Keratinocyte (primary cell): ENCODE data around the gene PIH1D1. TPM values are rescaled to one million over a fixed set of nuclear protein-coding genes. Genes with fewer than 3 reads are reported as not detected.

ENCODE experiments used
- DNase-seq: peaks from one replicate; pipeline ENCODE4 v3.0.0-alpha.2; 2011; ENCODE audit warnings: low read depth, missing footprints, low spot score
- FAIRE-seq: peaks from 2 replicates; lab custom pipeline; 2011; peaks lifted over from hg19 to GRCh38; lab: Jason Lieb, UNC
- H2AFZ ChIP-seq: 2 replicates; pipeline ENCODE4 v1.6.0; 2012; ENCODE audit warnings: low read length, control low read depth, inconsistent platforms; ENCODE audit not compliant: control insufficient read depth
- H3K27ac ChIP-seq: 2 replicates; pipeline ENCODE4 v1.5.1; 2011; ENCODE audit warnings: low read length; ENCODE audit not compliant: control insufficient read depth, insufficient read depth
- H3K27me3 ChIP-seq: 3 replicates; pipeline ENCODE4 v1.6.0; 2011; ENCODE audit warnings: low read length; ENCODE audit not compliant: control insufficient read depth, insufficient read depth; ENCODE audit errors: extremely low read depth
- H3K36me3 ChIP-seq, 2 experiments: 2 replicates in 1 of 2; 3 replicates in 1 of 2; pipeline ENCODE4 v1.5.1; 2011; ENCODE audit warnings: low read length in 2 of 2, mild to moderate bottlenecking in 1 of 2; ENCODE audit not compliant: control insufficient read depth in 2 of 2, insufficient read depth in 2 of 2; ENCODE audit errors: extremely low read depth in 1 of 2
- H3K4me1 ChIP-seq: 3 replicates; pipeline ENCODE4 v1.5.1; 2011; ENCODE audit warnings: low read length; ENCODE audit not compliant: control insufficient read depth, insufficient read depth; ENCODE audit errors: extremely low read depth
- H3K4me2 ChIP-seq: 3 replicates; pipeline ENCODE4 v1.6.0; 2011; ENCODE audit warnings: low read depth, low read length; ENCODE audit not compliant: control insufficient read depth, insufficient read depth; ENCODE audit errors: extremely low read depth
- H3K4me3 ChIP-seq, 3 experiments: fragments of 200-600 bp in 1 of 3; sonication (generic) in 1 of 3; 2 replicates in 2 of 3; 3 replicates in 1 of 3; pipeline ENCODE4 v1.5.1; 2011 to 2016; ENCODE audit warnings: low read length in 3 of 3, mild to moderate bottlenecking in 3 of 3, control low read depth in 2 of 3, inconsistent platforms in 1 of 3, low read depth in 1 of 3, mixed read lengths in 1 of 3, mixed run types in 1 of 3, moderate library complexity in 1 of 3; ENCODE audit not compliant: control insufficient read depth in 2 of 3, insufficient read depth in 2 of 3; ENCODE audit errors: extremely low read depth in 1 of 3
- H3K79me2 ChIP-seq: 2 replicates; pipeline ENCODE4 v1.6.0; 2012; ENCODE audit warnings: low read length; ENCODE audit not compliant: control insufficient read depth, insufficient read depth
- H3K9ac ChIP-seq: 3 replicates; pipeline ENCODE4 v1.6.0; 2011; ENCODE audit warnings: low read length; ENCODE audit not compliant: control insufficient read depth, insufficient read depth; ENCODE audit errors: extremely low read depth
- H3K9me1 ChIP-seq: 3 replicates; pipeline ENCODE4 v1.6.0; 2011; ENCODE audit warnings: low read length; ENCODE audit not compliant: control insufficient read depth, insufficient read depth; ENCODE audit errors: extremely low read depth
- H3K9me3 ChIP-seq: 2 replicates; pipeline ENCODE4 v1.5.1; 2012; ENCODE audit warnings: low read depth, low read length; ENCODE audit not compliant: control insufficient read depth
- H4K20me1 ChIP-seq: 3 replicates; pipeline ENCODE4 v1.6.0; 2011; ENCODE audit warnings: low read length; ENCODE audit not compliant: control insufficient read depth, insufficient read depth; ENCODE audit errors: extremely low read depth
- EZH2 ChIP-seq: IDR thresholded peaks from one replicate; pipeline ENCODE4 v1.6.1; 2012; ENCODE audit warnings: inconsistent platforms, mild to moderate bottlenecking, low read length, moderate library complexity
- dilution Hi-C: fragments of 300-500 bp; cut with MboI; formaldehyde crosslinking; loops from one replicate; pipeline ENCODE4 v1.7.0; 2020; ENCODE audit warnings: low sequenced_read_pairs; ENCODE audit not compliant: extremely low pct_ligation_motif_present
- polyA plus RNA-seq, 5 experiments: library from polyadenylated mRNA; depleted of rRNA in 3 of 5; stranded (reverse) in 3 of 5; stranded (forward) in 1 of 5; unstranded in 1 of 5; fragments of >200 nt; gene quantifications; 1 replicate in 1 of 5; 2 replicates in 3 of 5; 3 replicates in 1 of 5; pipeline versions ENCODE4 v1.2.1 to v1.2.3, GENCODE V29; 2011 to 2012; ENCODE audit warnings: missing spikeins in 2 of 5, low read depth in 1 of 5, low replicate concordance in 1 of 5
- TF ChIP-seq, protein P1 (sequence below), 3 experiments: IDR thresholded peaks in 1 of 3; conservative IDR thresholded peaks in 1 of 3; optimal IDR thresholded peaks in 1 of 3; 2 replicates in 2 of 3; 3 replicates in 1 of 3; pipeline versions ENCODE3 to v1.5.1; 2011; ENCODE audit warnings: low read length in 3 of 3, mild to moderate bottlenecking in 3 of 3, moderate library complexity in 2 of 3, control low read depth in 1 of 3, inconsistent platforms in 1 of 3; ENCODE audit not compliant: insufficient read depth in 2 of 3; ENCODE audit errors: extremely low read depth in 1 of 3

PIH1D1 gene
- polyA plus RNA-seq, 1 donor (not counting 4 experiments of a cell fraction or from before 2014, with no cell fraction given) = 37.8 TPM

DNA sequence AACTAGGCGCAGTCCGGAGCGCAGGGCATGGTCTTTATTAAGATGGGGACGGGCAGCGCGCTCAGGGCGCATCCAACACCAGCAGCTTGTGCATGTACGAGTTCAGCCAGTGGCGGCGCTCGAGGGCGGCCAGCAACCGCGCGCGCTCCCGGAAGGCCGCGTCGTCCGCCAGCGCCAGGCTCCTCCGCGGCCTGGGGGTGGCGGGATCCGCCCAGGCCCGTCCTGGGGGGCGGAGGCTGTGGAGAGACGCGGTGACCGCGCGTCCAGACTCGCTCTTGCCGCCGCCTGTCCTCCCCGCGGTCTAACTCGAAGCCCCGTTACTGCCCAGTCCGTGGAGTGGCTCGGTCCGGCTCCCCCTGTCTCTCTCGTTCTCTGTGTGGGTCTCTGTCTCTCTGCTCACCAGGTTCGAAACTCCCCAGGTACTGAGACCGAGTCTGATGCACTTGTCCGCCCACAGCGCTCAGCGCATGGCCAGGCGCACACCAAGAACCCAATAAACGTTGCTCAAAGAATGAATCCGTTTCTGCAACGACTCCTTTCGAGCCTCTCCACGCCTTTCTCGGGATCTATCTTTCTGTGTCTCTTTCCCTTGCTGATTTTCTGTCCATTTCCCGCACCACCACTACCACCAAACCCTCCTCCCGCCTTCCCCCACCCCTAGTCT, 29.1 kb downstream of the PIH1D1 start:
- Histone ChIP-seq H3K4me3 (no peak overlapping the region), H3K27me3 (peaks cover 85% of the 10 kb centered on the region), H3K9me1 (no peaks in the 10 kb centered on the region), H3K79me2 (no peaks in the 10 kb centered on the region), H3K27ac (no peak overlapping the region), H3K4me1 (no peaks in the 10 kb centered on the region), H2AFZ (no peak overlapping the region), H3K4me2 (peak overlapping the region; percentile 40), H3K9me3 (no peaks in the 10 kb centered on the region), H3K9ac (no peak overlapping the region), H3K36me3 (no peaks in the 10 kb centered on the region), H4K20me1 (no peaks in the 10 kb centered on the region)
- dilution Hi-C loops = no loop called here
- no peak for DNase-seq
- no peak for FAIRE-seq
- TF ChIP-seq, protein P1, sequence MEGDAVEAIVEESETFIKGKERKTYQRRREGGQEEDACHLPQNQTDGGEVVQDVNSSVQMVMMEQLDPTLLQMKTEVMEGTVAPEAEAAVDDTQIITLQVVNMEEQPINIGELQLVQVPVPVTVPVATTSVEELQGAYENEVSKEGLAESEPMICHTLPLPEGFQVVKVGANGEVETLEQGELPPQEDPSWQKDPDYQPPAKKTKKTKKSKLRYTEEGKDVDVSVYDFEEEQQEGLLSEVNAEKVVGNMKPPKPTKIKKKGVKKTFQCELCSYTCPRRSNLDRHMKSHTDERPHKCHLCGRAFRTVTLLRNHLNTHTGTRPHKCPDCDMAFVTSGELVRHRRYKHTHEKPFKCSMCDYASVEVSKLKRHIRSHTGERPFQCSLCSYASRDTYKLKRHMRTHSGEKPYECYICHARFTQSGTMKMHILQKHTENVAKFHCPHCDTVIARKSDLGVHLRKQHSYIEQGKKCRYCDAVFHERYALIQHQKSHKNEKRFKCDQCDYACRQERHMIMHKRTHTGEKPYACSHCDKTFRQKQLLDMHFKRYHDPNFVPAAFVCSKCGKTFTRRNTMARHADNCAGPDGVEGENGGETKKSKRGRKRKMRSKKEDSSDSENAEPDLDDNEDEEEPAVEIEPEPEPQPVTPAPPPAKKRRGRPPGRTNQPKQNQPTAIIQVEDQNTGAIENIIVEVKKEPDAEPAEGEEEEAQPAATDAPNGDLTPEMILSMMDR (optimal IDR thresholded peaks at IDR 0.05 in 1 of 3, IDR thresholded peaks at IDR 0.05 in 1 of 3, conservative IDR thresholded peaks at IDR 0.05 in 1 of 3; ENCODE audit: extremely low read depth in 1 of 3, insufficient read depth in 2 of 3, low read length in 3 of 3) = peak; percentile 33 to 66 (median 54)
- peak; percentile 65 for TF ChIP-seq EZH2

DNA sequence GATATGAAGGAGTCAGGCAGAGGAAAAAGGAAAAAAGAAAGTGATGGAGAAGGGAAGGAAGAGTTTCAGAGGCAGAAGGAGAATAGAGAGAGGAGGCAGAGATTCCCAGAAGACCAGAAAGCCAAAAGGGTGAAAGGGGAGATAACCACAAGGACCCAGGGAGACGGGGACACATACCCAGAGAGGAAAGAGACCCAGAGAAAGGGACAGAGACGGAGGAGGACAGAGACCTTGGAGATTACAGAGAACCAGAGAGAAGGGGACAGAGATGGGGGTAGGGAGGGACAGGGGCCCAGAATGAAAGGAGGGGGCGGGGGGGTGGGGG, 29.8 kb downstream of the PIH1D1 start:
- Histone ChIP-seq H3K27ac (no peak overlapping the region), H3K27me3 (peaks cover 82% of the 10 kb centered on the region), H3K9me1 (no peaks in the 10 kb centered on the region), H2AFZ (no peak overlapping the region), H4K20me1 (no peaks in the 10 kb centered on the region), H3K4me1 (no peaks in the 10 kb centered on the region), H3K9ac (no peak overlapping the region), H3K4me3 (no peak overlapping the region), H3K36me3 (no peaks in the 10 kb centered on the region), H3K4me2 (no peak overlapping the region), H3K79me2 (no peaks in the 10 kb centered on the region), H3K9me3 (no peaks in the 10 kb centered on the region)
- DNase-seq = no peak
- dilution Hi-C loops = no loop called here
- TF ChIP-seq, protein P1 (optimal IDR thresholded peaks at IDR 0.05 in 1 of 3, IDR thresholded peaks at IDR 0.05 in 1 of 3, conservative IDR thresholded peaks at IDR 0.05 in 1 of 3; ENCODE audit: extremely low read depth in 1 of 3, insufficient read depth in 2 of 3, low read length in 3 of 3) = no peak
- no peak for TF ChIP-seq EZH2
- no peak for FAIRE-seq
